GM12878 (cell line): ENCODE results near the gene MARVELD3. TPM values are rescaled to one million over a fixed set of nuclear protein-coding genes. Genes with fewer than 3 reads are reported as not detected.

Experiments
- ATAC-seq: fragments of 200-7000 bp; cut with Tn5 transposase; 3 replicates; pipeline ENCODE4 v1.9.1; 2020; ENCODE audit warnings: mild to moderate bottlenecking, moderate library complexity
- BruUV-seq: library from RNA; stranded (reverse); fragments of 400-500 nt; replicated peaks from 2 replicates; lab custom pipeline; 2021; lab: Mats Ljungman, UMichigan
- CTCF ChIA-PET: fragments of 300-600 bp; sonication (Branson Sonifier 250); formaldehyde crosslinking; extraction: SDS; loops from one replicate; lab custom pipeline; 2021; ENCODE audit warnings: inconsistent platforms; lab: Yijun Ruan, JAX
- POLR2A ChIA-PET: fragments of 350-600 bp; formaldehyde crosslinking; extraction: SDS; loops from one replicate; lab custom pipeline; 2021; ENCODE audit warnings: inconsistent platforms; lab: Charles Lee
- RAD21 ChIA-PET: fragments of 300-600 bp; sonication (Branson Sonifier 250); formaldehyde crosslinking; loops from one replicate; lab custom pipeline; 2023; ENCODE audit warnings: antibody characterized with exemption; ENCODE audit not compliant: unreplicated experiment; lab: Charles Lee
- SMC1A ChIA-PET: fragments of 300-600 bp; sonication (Branson Sonifier 250); formaldehyde crosslinking; loops from one replicate; lab custom pipeline; 2023; ENCODE audit not compliant: unreplicated experiment, uncharacterized antibody; lab: Charles Lee
- DNase-seq: peaks from one replicate; pipeline ENCODE4 v3.0.0-alpha.2; 2011; ENCODE audit warnings: low read depth, low spot score
- FAIRE-seq: peaks from 3 replicates; lab custom pipeline; 2011; peaks lifted over from hg19 to GRCh38; lab: Jason Lieb, UNC
- H2AFZ ChIP-seq: 2 replicates; pipeline ENCODE4 v1.6.0; 2011; ENCODE audit warnings: low read depth, low read length, control low read depth; ENCODE audit not compliant: control insufficient read depth
- H3K27ac ChIP-seq: 2 replicates; pipeline ENCODE4 v1.5.1; 2011; ENCODE audit warnings: control low read depth; ENCODE audit not compliant: control insufficient read depth, insufficient read depth
- H3K27me3 ChIP-seq, 2 experiments: replicated peaks in 1 of 2; 2 replicates each; pipeline versions ENCODE4 v1.6.0 to v1.6.1; 2011; ENCODE audit warnings: low read length in 1 of 2; ENCODE audit not compliant: control insufficient read depth in 2 of 2, insufficient read depth in 2 of 2
- H3K36me3 ChIP-seq, 2 experiments: 2 replicates each; pipeline ENCODE4 v1.5.1; 2011; ENCODE audit warnings: low read length in 1 of 2; ENCODE audit not compliant: control insufficient read depth in 2 of 2, insufficient read depth in 2 of 2
- H3K4me1 ChIP-seq: 2 replicates; pipeline ENCODE4 v1.6.1; 2011; ENCODE audit warnings: mild to moderate bottlenecking, low read length, moderate library complexity, mixed read lengths; ENCODE audit not compliant: control insufficient read depth, insufficient read depth
- H3K4me2 ChIP-seq: 2 replicates; pipeline ENCODE4 v1.6.0; 2011; ENCODE audit warnings: control low read depth; ENCODE audit not compliant: control insufficient read depth, insufficient read depth
- H3K4me3 ChIP-seq: fragments of 200-600 bp; sonication (generic); 2 replicates; pipeline ENCODE4 v1.5.1; 2016
- H3K79me2 ChIP-seq: 2 replicates; pipeline ENCODE4 v1.6.0; 2011; ENCODE audit warnings: low read length; ENCODE audit not compliant: control insufficient read depth, insufficient read depth
- H3K9ac ChIP-seq: 2 replicates; pipeline ENCODE4 v1.8.0; 2011; ENCODE audit warnings: low read length, control low read depth, mixed read lengths; ENCODE audit not compliant: control insufficient read depth, insufficient read depth
- H3K9me3 ChIP-seq: replicated peaks from 3 replicates; pipeline ENCODE4 v1.5.1; 2011; ENCODE audit warnings: mild to moderate bottlenecking, low read length; ENCODE audit not compliant: control insufficient read depth, insufficient read depth
- H4K20me1 ChIP-seq: 2 replicates; pipeline ENCODE4 v1.6.0; 2011; ENCODE audit not compliant: control insufficient read depth, insufficient read depth
- BCLAF1 ChIP-seq: fragments of 450-650 bp; IDR thresholded peaks from 2 replicates; pipeline ENCODE4 v1.6.1; 2017; ENCODE audit warnings: antibody characterized with exemption, mild to moderate bottlenecking, moderate library complexity
- GATAD2B ChIP-seq: fragments of 450-650 bp; conservative IDR thresholded peaks from 2 replicates; pipeline ENCODE4 v1.6.1; 2017; ENCODE audit warnings: low read depth, mild to moderate bottlenecking, moderate library complexity
- NFYB ChIP-seq: IDR thresholded peaks from 2 replicates; pipeline ENCODE4 v1.6.1; 2011; ENCODE audit warnings: low read depth, mild to moderate bottlenecking, low read length, improper control_type of control experiment, moderate library complexity; ENCODE audit not compliant: insufficient read depth
- NR2C1 ChIP-seq: fragments of 450-650 bp; IDR thresholded peaks from 2 replicates; pipeline ENCODE4 v1.6.1; 2017; ENCODE audit warnings: antibody characterized with exemption, mild to moderate bottlenecking, moderate library complexity
- NR2F1 ChIP-seq: fragments of 450-650 bp; conservative IDR thresholded peaks from 2 replicates; pipeline ENCODE4 v1.6.1; 2017; ENCODE audit warnings: mild to moderate bottlenecking
- SPI1 ChIP-seq: IDR thresholded peaks from 2 replicates; pipeline ENCODE4 v1.6.1; 2011; ENCODE audit warnings: low read depth, mild to moderate bottlenecking, low read length, moderate library complexity, borderline replicate concordance; ENCODE audit not compliant: insufficient read depth
- ZBTB4 ChIP-seq: fragments of 450-650 bp; formaldehyde crosslinking; IDR thresholded peaks from 2 replicates; pipeline ENCODE4 v1.4.0; 2022; ENCODE audit warnings: mild to moderate bottlenecking, moderate library complexity
- WGBS: methylation state at CpG from one replicate; pipeline ENCODE4 v1.1.6; 2016; ENCODE audit warnings: low lambda C conversion rate; ENCODE audit not compliant: insufficient replicate concordance, insufficient coverage; ENCODE audit errors: missing lambda C conversion rate; 5-methylcytosine and 5-hydroxymethylcytosine counted together
- in situ Hi-C: fragments of 300-500 bp; cut with MboI; formaldehyde crosslinking; loops from 9 replicates; pipeline ENCODE4 v1.14.3; 2018; ENCODE audit warnings: mixed read lengths
- intact Hi-C: fragments of 100-400 bp; cut with micrococcal nuclease; formaldehyde crosslinking; loops from one replicate; pipeline ENCODE4 v1.14.2; 2022; ENCODE audit not compliant: unreplicated experiment
- polyA plus RNA-seq, 11 experiments: library from polyadenylated mRNA; depleted of rRNA in 4 of 11; unstranded in 6 of 11; stranded (reverse) in 5 of 11; fragments of >200 nt; fragmentation: Nextera tagmentation in 4 of 11; fragmentation: Illumina TruSeq in 1 of 11; extraction: Ambion mirVana in 4 of 11; extraction: Trizol in 1 of 11; gene quantifications; 1 replicate in 1 of 11; 2 replicates in 10 of 11; pipeline versions ENCODE4 v1.2.1 to v1.2.3, GENCODE V29; 2011 to 2016; ENCODE audit warnings: inconsistent platforms in 2 of 11, missing spikeins in 2 of 11, low read depth in 1 of 11
- total RNA-seq, 4 experiments: library from RNA; depleted of rRNA in 3 of 4; stranded (reverse); fragments of >200 nt in 3 of 4; fragmentation: Illumina TruSeq in 1 of 4; extraction: Trizol in 1 of 4; gene quantifications; 2 replicates each; pipeline versions ENCODE4 v1.2.1 to v1.2.3, GENCODE V29; 2013 to 2021
- TF ChIP-seq, protein P1 (sequence below): fragments of 450-650 bp; IDR thresholded peaks from 2 replicates; pipeline ENCODE4 v1.6.1; 2017; ENCODE audit warnings: mild to moderate bottlenecking, moderate library complexity
- TF ChIP-seq, protein P2 (sequence below), 3 experiments: IDR thresholded peaks in 2 of 3; conservative IDR thresholded peaks in 1 of 3; 2 replicates each; pipeline ENCODE4 v1.5.1; 2011; ENCODE audit warnings: low read depth in 3 of 3, low read length in 3 of 3, mild to moderate bottlenecking in 3 of 3, control low read depth in 2 of 3, moderate library complexity in 2 of 3, inconsistent platforms in 1 of 3, mixed read lengths in 1 of 3; ENCODE audit not compliant: control insufficient read depth in 2 of 3, insufficient read depth in 1 of 3; ENCODE audit errors: extremely low read depth in 1 of 3

MARVELD3 gene
- total and polyA plus RNA-seq, 10 of the 15 experiments (the other 5 are each of a cell fraction or from before 2014, with no cell fraction given): 0.03 to 0.18 (median 0.09) TPM; not detected in 4

- TF ChIP-seq, protein P1, sequence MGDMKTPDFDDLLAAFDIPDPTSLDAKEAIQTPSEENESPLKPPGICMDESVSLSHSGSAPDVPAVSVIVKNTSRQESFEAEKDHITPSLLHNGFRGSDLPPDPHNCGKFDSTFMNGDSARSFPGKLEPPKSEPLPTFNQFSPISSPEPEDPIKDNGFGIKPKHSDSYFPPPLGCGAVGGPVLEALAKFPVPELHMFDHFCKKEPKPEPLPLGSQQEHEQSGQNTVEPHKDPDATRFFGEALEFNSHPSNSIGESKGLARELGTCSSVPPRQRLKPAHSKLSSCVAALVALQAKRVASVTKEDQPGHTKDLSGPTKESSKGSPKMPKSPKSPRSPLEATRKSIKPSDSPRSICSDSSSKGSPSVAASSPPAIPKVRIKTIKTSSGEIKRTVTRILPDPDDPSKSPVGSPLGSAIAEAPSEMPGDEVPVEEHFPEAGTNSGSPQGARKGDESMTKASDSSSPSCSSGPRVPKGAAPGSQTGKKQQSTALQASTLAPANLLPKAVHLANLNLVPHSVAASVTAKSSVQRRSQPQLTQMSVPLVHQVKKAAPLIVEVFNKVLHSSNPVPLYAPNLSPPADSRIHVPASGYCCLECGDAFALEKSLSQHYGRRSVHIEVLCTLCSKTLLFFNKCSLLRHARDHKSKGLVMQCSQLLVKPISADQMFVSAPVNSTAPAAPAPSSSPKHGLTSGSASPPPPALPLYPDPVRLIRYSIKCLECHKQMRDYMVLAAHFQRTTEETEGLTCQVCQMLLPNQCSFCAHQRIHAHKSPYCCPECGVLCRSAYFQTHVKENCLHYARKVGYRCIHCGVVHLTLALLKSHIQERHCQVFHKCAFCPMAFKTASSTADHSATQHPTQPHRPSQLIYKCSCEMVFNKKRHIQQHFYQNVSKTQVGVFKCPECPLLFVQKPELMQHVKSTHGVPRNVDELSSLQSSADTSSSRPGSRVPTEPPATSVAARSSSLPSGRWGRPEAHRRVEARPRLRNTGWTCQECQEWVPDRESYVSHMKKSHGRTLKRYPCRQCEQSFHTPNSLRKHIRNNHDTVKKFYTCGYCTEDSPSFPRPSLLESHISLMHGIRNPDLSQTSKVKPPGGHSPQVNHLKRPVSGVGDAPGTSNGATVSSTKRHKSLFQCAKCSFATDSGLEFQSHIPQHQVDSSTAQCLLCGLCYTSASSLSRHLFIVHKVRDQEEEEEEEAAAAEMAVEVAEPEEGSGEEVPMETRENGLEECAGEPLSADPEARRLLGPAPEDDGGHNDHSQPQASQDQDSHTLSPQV: no peak
- TF ChIP-seq BCLAF1: no peak
- no peak for TF ChIP-seq SPI1
- no peak for TF ChIP-seq NFYB
Observed at GRCh38 chr16:71674229-71674628, 48.2 kb downstream of the MARVELD3 start (continued).

DNA sequence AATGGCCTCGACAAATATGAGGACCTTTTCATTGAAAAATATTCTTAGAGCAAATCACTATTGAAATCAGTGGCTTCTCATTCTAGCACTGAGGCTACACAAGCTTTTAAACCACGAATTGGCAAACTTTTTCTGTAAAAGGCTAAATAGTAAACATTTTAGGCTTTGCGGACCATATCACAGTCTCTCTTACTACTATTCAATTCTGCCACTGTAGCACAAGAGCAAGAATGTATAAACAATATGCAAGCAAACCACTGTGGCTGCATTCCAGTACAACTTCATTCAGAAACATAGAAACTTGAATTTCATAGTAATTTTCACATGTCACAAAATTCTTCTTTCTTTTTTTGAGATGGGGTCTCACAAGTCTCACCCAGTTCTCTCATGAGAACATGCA is 49.4 kb downstream of the MARVELD3 start:
- no peaks in the 10 kb centered on the region; a peak in 2 of 4 replicates for H3K36me3 ChIP-seq
- TF ChIP-seq NR2C1: no peak
- no peak for TF ChIP-seq NR2F1
- TF ChIP-seq GATAD2B: no peak
- TF ChIP-seq, protein P2, sequence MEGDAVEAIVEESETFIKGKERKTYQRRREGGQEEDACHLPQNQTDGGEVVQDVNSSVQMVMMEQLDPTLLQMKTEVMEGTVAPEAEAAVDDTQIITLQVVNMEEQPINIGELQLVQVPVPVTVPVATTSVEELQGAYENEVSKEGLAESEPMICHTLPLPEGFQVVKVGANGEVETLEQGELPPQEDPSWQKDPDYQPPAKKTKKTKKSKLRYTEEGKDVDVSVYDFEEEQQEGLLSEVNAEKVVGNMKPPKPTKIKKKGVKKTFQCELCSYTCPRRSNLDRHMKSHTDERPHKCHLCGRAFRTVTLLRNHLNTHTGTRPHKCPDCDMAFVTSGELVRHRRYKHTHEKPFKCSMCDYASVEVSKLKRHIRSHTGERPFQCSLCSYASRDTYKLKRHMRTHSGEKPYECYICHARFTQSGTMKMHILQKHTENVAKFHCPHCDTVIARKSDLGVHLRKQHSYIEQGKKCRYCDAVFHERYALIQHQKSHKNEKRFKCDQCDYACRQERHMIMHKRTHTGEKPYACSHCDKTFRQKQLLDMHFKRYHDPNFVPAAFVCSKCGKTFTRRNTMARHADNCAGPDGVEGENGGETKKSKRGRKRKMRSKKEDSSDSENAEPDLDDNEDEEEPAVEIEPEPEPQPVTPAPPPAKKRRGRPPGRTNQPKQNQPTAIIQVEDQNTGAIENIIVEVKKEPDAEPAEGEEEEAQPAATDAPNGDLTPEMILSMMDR (IDR thresholded peaks at IDR 0.05 in 2 of 3, conservative IDR thresholded peaks at IDR 0.05 in 1 of 3; ENCODE audit: control insufficient read depth in 2 of 3, extremely low read depth in 1 of 3, insufficient read depth in 1 of 3, low read depth in 3 of 3, low read length in 3 of 3): no peak
- no peak for TF ChIP-seq ZBTB4 (CRISPR knock-in tag)

More for the DNA sequence above, 49.4 kb downstream of the MARVELD3 start:
- no peaks in the 10 kb centered on the region for H3K4me1 ChIP-seq
- ChIA-PET SMC1A (interaction anchor here (1.1 kb wide), 2 partner anchors 261 to 286 kb away, joined by 3 read pairs; no protein-coding TSS in a partner anchor), CTCF (interaction anchor here (1.0 kb wide), 1 partner anchor 37 kb away, joined by 4 read pairs; no protein-coding TSS in a partner anchor), POLR2A (no interaction called here), RAD21 (no interaction called here)
- no peak overlapping the region for H3K4me3 ChIP-seq
- H4K20me1 ChIP-seq: no peaks in the 10 kb centered on the region
- BruUV-seq: no TSS peak
- no peaks in the 10 kb centered on the region for H3K27me3 ChIP-seq
- H3K9ac ChIP-seq: no peak overlapping the region
- WGBS: 75% methylated on average over 3 of the region's 3 CpGs
- H3K4me2 ChIP-seq: no peak overlapping the region
- in situ Hi-C loops: no loop called here
- no peaks in the 10 kb centered on the region; the same call in 2 of the 3 replicates for H3K9me3 ChIP-seq
- H3K27ac ChIP-seq: no peak overlapping the region
- DNase-seq (no peak), ATAC-seq (no peak), FAIRE-seq (no peak)
- no peak overlapping the region for H2AFZ ChIP-seq
- H3K79me2 ChIP-seq: no peaks in the 10 kb centered on the region
- intact Hi-C loops: no loop called here
